Upper lobe of left lung (tissue), 4 donors: ENCODE data around the gene FGD2.

Source experiments
- CTCF ChIP-seq, 6 experiments: fragments of 450-650 bp in 4 of 6; fragments of 200-600 bp in 2 of 6; sonication (generic) in 2 of 6; IDR thresholded peaks; one replicate each; pipeline ENCODE4 v1.5.1; 2016 to 2019; ENCODE audit warnings: antibody characterized with exemption in 6 of 6
- EP300 ChIP-seq, 4 donors: sonication (generic); formaldehyde crosslinking; IDR thresholded peaks; one replicate each; pipeline ENCODE4 v1.5.1; 2017; ENCODE audit warnings: antibody characterized with exemption in 4 of 4, control low read depth in 2 of 4
- POLR2A ChIP-seq, 4 donors: fragments of 450-650 bp; IDR thresholded peaks; one replicate each; pipeline ENCODE4 v1.5.1; 2016 to 2017; ENCODE audit warnings: antibody characterized with exemption in 4 of 4, mild to moderate bottlenecking in 2 of 4
- POLR2AphosphoS5 ChIP-seq, 2 donors: sonication (generic); formaldehyde crosslinking; IDR thresholded peaks; one replicate each; pipeline ENCODE4 v1.5.1; 2017; ENCODE audit warnings: antibody characterized with exemption in 2 of 2

GRCh38 chr6:37021356-37022129 lies 16.1 kb downstream of the FGD2 start:
- TF ChIP-seq CTCF (IDR thresholded peaks at IDR 0.05) (peak in 1 of 6 experiments; percentile 12), POLR2AphosphoS5 (IDR thresholded peaks at IDR 0.05) (no peak), POLR2A (IDR thresholded peaks at IDR 0.05) (no peak), EP300 (IDR thresholded peaks at IDR 0.05) (no peak)
